ENCODE measurements around the gene GNG7.
"Not testable (repeated sequence)": the region's sequence is repeated elsewhere in the genome, so short reads cannot be mapped to it uniquely, and the experiment has no call there.

Gene GNG7

DNA sequence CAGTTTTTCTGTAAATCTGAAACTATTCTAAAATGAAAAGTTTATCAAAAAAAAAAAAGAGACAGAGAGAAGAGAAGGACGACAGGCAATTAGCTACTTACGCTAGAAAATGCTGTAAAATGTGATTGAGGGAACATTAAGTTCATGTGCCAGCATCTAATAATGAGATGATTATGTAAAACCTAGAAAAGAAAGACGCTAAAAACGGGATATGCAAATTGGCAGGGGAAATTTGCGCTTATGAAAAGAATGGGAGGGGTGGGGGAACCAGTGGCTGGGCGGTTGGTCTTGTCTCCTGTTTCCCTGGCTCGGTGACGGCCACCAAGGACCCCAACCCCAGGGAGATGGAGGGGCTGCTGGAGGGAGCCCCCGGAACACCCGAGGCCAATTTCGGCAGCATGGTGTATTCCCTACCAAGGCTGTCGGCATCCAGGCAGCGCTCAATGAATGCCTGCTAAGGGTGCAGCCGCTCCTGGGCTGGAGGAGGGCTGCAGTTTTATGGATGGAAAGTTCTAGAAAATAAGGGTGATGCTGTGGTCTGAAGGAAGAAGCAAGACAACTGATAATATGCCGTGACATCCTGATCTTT lies 34.2 kb downstream of the GNG7 start:
- no peak for DNase-seq

GRCh38 chr19:2667349-2667748 lies 35.1 kb downstream of the GNG7 start:
- not testable (repeated sequence) for DNase-seq

DNA sequence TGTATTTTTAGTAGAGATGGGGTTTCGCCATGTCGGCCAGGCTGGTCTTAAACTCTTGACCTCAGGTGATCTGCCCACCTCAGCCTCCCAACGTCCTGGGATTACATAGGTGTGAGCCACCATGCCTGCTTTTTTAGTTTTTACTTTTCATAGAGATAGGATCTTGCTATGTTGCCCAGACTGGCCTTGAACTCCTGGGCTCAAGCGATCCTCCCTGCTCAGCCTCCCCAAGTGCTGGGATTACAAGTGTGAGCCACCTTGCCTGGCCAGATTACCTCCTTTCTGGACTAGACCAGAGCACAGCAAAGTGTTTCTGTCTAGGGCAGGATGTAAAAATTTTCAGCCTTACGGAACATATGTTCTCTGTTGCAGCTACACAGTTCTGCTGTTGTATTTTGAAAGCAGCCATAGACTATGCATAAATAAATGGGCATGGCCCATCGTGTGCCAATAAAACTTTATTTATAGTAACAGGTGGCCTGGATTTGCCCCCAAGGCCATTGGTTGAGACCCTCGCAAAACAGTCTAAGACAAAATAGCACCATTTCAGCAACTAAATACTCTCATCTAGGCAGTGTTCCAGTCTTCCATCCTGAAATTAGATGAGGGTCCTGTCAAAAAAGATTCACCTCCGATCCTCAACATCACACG lies 36.0 kb downstream of the GNG7 start:
- DNase-seq: no peak

DNA sequence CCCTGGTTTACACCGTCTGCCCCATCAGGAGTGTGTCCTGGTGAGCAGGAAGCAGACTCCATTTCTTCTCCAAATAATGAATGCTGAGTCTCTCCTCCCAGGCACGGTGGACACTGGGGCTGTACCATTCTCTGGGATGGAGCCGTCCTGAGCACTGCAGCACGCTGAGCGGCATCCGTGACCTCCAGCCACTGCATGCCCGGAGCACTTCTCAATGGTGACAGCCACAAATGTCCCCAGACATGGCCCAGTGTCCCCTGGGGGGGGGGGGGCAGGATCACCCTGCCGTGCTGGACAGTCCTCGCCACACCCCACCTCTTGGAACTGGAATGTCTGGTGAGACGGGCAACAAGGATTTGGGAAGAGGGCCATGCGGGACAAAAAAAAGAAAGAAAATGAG lies 37.4 kb downstream of the GNG7 start:
- DNase-seq: no peak

GRCh38 chr19:2663920-2664571 lies 38.4 kb downstream of the GNG7 start:
- peak; percentile 85 for DNase-seq

GRCh38 chr19:2661615-2662014 lies 40.9 kb downstream of the GNG7 start:
- no peak for DNase-seq

DNA sequence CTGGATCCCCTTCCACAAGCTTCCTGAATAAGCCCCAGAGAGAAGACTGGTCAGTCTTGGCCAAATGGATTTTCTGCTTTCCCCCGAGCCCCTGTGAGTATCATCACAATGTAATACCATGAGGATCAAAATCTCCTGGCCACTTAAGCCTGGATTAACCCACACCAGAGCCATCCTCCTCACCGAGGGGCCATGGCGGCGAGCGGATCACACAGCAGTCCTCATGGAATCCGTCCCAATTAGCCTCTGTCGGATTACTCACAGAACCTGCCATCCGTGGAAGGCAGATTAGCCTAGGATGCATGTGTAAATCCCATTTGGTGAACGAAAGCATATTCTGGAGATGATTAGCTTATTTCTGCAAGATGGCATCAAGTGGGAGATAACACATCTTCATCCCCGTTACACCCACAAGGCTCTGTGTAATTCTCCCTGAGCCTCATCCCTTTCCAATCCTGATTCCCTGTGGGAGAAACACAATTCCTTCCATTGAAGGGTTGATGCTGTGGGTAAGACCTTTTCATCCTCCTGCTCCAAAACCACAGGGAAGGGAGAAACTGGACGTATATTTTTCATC lies 42.5 kb downstream of the GNG7 start:
- no peak for DNase-seq

DNA sequence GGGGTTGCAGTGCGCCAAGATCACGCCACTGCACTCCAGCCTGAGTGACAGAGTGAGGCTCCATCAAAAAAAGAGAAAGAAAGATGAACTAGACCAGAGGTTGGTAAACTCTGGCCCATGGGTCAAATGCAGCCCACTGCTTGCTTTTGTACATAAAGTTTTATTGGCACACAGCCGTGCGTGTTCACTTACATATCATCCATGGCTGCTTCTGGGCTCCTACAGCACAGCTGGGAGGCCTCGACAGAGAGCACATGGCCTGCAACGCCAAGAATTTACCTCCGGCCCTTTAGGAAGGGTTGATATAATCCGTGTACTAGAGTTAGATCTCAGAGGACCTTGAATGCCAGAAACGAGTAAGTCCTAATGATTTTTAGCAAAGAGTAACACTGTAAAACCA lies 46.0 kb downstream of the GNG7 start:
- no peak for DNase-seq

DNA sequence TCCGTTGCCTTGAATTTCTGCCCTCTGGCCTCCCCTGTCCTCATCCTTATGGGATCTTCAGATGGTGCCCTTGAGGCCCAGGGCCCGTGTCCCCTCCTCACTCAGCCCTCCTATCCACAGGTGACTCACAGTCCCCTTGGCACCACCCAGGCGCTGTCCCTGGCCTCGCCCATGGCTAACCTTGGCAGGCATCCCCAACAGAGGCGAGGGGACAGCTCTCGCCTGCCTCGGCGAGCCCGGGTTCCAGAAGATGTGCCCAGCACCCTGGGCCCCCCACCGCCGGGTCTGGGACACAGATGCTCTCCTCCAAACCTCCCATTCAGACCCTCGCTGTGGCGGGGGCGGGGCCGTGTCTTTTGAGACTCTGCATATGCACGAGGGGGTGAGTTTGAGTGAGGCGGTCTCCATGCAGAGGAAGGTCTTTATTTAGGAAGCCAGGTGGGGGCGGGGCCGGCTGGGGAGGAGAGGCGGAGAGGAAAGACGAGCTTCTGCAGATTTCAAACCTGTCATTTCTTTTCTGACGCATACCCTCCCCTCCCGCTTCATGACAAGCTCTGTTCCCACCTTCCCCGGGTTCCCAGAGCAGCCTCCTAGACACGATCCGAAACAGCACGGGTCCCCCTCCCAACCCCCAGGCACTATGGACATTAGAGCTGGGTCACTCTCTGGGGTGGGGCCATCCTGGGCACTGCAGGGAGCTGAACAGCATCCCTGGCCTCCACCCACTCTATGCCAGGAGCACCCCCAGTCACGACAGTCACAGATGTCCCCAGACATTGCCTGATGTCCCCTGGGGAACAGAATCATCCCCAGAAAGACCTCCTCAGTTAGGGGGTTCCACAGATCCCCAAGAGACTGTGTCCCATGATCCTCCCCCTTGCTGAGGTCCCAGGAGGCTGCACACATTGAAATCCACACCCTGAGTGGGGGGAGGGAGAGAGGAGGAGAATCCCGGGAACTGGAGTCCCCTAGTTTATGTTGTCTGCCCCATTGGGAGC lies 48.5 kb downstream of the GNG7 start:
- no peak for DNase-seq

DNA sequence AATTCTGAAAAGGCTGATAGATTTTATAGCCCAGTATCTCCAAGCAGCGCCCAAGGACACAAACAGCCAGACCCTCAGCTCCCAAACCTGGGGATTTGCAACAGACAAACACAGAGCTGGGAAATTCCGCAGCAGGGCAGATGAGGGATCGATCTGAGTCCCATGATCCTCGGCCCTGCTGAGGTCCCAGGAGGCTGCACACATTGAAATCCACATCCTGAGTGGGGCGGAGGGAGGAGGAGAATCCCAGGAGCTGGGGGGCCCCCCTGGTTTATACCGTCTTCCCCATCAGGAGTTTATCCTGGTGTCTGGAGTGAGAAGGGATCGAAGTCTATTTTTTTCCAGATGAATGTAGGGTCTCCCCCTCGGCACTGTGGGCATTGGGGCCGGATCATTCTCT lies 49.3 kb downstream of the GNG7 start:
- DNase-seq: no peak

- DNase-seq: no peak
These were observed 49.9 kb downstream of the GNG7 start for GRCh38 chr19:2652504-2653099.

DNA sequence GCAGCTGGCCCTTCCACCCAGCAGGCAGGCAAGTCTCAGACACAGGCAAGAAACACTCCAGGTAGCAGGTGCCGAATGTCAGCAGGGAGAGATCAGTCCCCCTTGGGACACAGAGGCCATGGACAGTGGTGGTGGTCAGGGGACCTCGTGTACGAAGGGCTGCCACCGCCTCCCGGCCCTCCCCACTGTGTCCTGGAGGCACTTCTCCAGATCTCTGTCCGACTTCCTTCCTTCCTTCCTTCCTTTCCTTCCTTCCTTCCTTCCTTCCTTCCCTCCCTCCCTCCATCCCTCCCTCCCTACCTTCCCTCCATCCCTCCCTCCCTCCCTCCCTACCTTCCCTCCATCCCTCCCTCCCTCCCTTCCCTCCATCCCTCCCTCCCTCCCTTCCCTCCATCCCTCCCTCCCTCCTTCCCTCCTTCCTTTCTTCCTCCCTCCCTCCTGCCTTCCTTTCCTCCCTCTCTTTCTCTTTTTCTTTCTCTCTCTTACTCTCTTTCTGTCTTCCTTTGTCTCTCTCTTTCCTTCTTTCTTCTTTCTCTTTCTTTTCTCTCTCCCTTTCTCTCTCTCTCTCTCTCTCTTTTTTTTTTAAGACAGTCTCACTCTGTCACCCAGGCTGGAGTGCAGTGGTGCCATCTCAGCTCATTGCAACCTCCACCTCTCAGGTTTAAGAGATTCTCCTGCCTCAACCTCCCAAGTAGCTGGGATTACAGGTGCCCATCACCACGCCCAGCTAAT lies 51.3 kb downstream of the GNG7 start:
- not testable (repeated sequence) for DNase-seq

DNA sequence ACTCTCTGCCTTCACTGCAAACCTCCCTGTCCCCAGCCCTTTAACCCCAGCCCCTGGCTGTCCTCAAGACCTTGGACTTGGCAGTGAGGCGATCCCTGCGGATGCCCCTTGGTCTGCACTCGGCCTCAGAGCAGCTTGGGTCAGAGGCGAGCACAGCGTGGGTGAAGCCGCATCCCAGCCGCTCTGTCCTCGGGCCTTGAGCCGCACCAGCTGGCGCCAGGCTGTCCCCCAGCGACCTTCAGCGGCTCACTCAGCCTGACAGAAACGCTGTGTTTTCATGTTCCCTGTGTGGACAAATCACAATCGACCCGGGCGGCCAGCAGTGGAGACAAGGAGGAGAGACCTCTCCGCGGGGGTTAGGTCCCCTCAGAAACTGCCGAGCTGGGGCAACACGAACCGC lies 52.0 kb downstream of the GNG7 start:
- no peak for DNase-seq

DNA sequence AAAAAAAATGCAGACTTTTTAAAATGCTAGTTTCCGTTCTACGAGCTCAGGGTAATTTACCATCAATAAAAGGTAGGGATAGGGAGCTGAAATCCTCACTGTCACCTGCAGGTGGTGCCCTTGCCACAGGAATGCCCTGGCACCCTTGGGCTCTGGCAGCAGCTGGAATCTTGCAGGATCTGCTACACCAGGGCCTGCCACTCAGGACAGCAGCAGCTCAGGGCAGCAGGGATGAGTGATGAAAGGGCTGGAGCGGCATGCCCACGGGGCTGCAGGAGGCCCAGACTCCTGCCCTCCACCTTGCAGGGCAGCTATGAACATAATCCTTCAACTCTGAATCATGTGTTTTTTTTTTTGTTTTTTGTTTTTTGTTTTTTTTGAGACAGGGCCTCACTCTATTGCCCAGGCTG lies 54.0 kb downstream of the GNG7 start:
- DNase-seq: peak; percentile 72

DNA sequence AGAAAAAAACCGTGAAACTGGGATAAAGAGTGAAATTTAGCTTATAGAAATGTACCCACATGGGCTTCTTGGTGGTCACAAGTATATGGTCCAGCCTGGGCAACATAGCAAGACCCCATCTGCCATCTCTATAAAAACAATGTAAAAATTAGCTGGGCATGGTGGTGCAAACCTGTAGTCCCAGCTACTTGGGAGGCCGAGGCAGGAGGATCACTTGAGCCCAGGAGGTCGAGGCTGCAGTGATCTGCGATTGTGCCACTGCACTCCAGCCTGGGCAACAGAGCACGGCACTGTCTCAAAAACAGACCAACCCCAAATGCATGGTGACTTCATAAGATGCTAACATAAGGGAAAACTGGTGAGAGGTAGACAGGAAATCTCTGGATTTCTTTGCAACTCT lies 54.4 kb downstream of the GNG7 start:
- no peak for DNase-seq

- DNase-seq: no peak
These were observed 55.5 kb downstream of the GNG7 start for GRCh38 chr19:2646866-2647535.

DNA sequence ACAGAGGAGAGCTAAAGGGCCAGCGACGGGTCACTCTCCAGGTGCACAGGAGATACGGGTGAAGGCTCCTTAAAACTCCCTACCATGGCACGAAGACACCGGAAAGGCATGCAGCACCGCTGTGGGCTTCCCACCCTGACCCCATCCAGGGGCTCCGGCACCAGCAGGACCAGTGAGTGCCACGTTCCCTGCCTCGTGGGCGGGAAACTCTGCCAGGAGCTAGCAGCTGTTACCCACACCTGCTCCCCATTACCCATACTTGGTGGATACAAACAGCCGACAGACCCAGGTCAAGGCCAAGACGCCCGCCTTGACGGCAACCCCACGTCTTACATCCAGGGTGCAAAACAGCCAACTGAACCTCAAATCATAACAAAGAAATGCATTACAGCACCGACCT lies 56.7 kb downstream of the GNG7 start:
- no peak for DNase-seq

DNA sequence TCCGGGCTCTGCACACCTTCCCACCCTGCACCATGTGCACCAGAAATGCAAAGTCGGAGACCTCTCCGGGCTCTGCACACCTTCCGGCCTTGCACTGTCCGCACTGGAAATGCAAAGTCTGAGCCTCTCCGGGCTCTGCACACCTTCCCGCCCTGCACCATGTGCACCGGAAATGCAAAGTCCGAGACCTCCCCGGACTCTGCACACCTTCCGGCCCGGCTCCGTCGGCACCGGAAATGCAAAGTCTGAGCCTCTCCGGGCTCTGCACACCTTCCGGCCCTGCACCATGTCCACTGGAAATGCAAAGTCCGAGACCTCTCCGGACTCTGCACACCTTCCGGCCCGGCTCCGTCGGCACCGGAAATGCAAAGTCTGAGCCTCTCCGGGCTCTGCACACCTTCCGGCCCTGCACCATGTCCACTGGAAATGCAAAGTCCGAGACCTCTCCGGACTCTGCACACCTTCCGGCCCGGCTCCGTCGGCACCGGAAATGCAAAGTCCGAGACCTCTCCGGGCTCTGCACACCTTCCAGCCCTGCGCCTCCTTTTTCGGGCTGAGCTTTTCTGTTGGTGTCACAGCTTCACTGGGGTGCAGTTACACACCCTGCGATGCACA lies 59.3 kb downstream of the GNG7 start:
- not testable (repeated sequence) for DNase-seq

DNA sequence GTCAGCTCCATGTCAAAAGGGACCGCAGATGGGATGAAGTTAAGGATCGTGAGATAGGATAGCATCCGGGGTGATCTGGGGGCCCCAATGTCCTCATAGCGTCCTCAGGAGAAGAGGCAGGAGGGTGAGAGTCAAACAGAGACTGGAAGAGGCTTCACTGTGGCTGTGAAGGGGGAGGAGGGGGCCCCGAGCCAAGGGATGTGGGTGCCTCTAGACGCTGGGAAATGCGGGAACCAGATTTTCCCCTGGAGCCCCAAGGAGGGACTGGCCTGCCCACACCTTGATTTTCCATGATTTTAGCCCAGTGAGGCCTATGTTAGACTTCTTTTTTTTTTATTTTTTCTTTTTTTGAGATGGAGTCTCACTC lies 61.2 kb downstream of the GNG7 start:
- no peak for DNase-seq

- DNase-seq: no peak
These were observed 61.7 kb downstream of the GNG7 start for GRCh38 chr19:2640563-2641331.

Data from CD4-positive, alpha-beta T cell treated with Interleukin-15 for 1 hour (primary cell).